Erythroblast (primary cell): Measurements from ENCODE around the gene LANCL2.

Experiments used
- GATA1 ChIP-seq: IDR thresholded peaks from 2 replicates; pipeline ENCODE4 v1.6.1; 2011; ENCODE audit warnings: low read depth, mild to moderate bottlenecking, control low read depth, low read length, moderate library complexity
- POLR2A ChIP-seq: IDR thresholded peaks from 2 replicates; pipeline ENCODE4 v1.6.1; 2011; ENCODE audit warnings: mild to moderate bottlenecking, low read length

- TF ChIP-seq POLR2A = no peak
- TF ChIP-seq GATA1 = no peak
Observed at GRCh38 chr7:55411844-55412243, 46.7 kb downstream of the LANCL2 start.
